HCT116 (cell line): ENCODE measurements around the gene ACSM6. TPM values are rescaled to one million over a fixed set of nuclear protein-coding genes. Genes with fewer than 3 reads are reported as not detected.

Source experiments
- ATAC-seq: fragments of 200-7000 bp; cut with Tn5 transposase; 2 replicates; pipeline ENCODE4 v1.9.1; 2020; ENCODE audit warnings: mild to moderate bottlenecking, moderate library complexity
- BruUV-seq: library from RNA; stranded (reverse); fragments of 400-500 nt; replicated peaks from 2 replicates; lab custom pipeline; 2021; lab: Mats Ljungman, UMichigan
- CTCF ChIA-PET: fragments of 300-600 bp; sonication (Branson Sonifier 250); formaldehyde crosslinking; loops from one replicate; lab custom pipeline; 2021; ENCODE audit warnings: antibody characterized with exemption; lab: Charles Lee
- POLR2A ChIA-PET: fragments of 300-600, 350-600 bp; sonication (Branson Sonifier 250); formaldehyde crosslinking; loops from one replicate; lab custom pipeline; 2021; ENCODE audit warnings: antibody characterized with exemption; lab: Charles Lee
- RAD21 ChIA-PET, 2 experiments: fragments of 300-600 bp; sonication (Branson Sonifier 250); formaldehyde crosslinking; loops; one replicate each; lab custom pipeline; 2023; ENCODE audit warnings: low total read pairs in 2 of 2; ENCODE audit not compliant: uncharacterized antibody in 2 of 2, unreplicated experiment in 2 of 2, low non-redundant PET in 1 of 2; lab: Charles Lee
- DNase-seq: peaks from one replicate; pipeline ENCODE4 v3.0.0-alpha.2; 2010; ENCODE audit warnings: low read depth, low spot score
- H2AFZ ChIP-seq: fragments of 200-600 bp; shearing (Covaris generic), sonication (generic); 2 replicates; pipeline ENCODE4 v1.6.1; 2017; ENCODE audit warnings: low read depth, mixed run types, mixed read lengths, antibody characterized with exemption, low read length; ENCODE audit not compliant: poor library complexity, severe bottlenecking
- H3K27ac ChIP-seq: 2 replicates; pipeline ENCODE4 v1.5.1; 2012; ENCODE audit warnings: low read depth, low read length
- H3K27me3 ChIP-seq: fragments of 200-600 bp; sonication (generic); 2 replicates; pipeline ENCODE4 v1.6.1; 2016; ENCODE audit warnings: mixed run types, low read length, mixed read lengths; ENCODE audit not compliant: insufficient read depth
- H3K36me3 ChIP-seq, 2 experiments: fragments of 200-500 bp in 1 of 2; fragments of 200-600 bp in 1 of 2; sonication (Bioruptor generic) in 1 of 2; sonication (generic) in 1 of 2; 2 replicates each; pipeline versions ENCODE4 v1.5.1 to v1.6.1; 2014 to 2016; ENCODE audit warnings: low read length in 2 of 2, inconsistent platforms in 1 of 2, mixed read lengths in 1 of 2, mixed run types in 1 of 2; ENCODE audit not compliant: insufficient read depth in 2 of 2, control insufficient read depth in 1 of 2
- H3K4me1 ChIP-seq, 2 experiments: fragments of 200-600 bp in 1 of 2; sonication (generic) in 1 of 2; 2 replicates each; pipeline versions ENCODE4 v1.5.1 to v1.6.1; 2012 to 2017; ENCODE audit warnings: low read length in 2 of 2, inconsistent platforms in 1 of 2, mild to moderate bottlenecking in 1 of 2, mixed read lengths in 1 of 2, mixed run types in 1 of 2, moderate library complexity in 1 of 2; ENCODE audit not compliant: insufficient read depth in 2 of 2, control insufficient read depth in 1 of 2
- H3K4me2 ChIP-seq: fragments of 200-600 bp; sonication (generic); 2 replicates; pipeline ENCODE4 v1.6.1; 2017; ENCODE audit warnings: mixed run types, low read length, mixed read lengths
- H3K4me3 ChIP-seq, 2 experiments: fragments of 200-600 bp in 1 of 2; sonication (generic) in 1 of 2; replicated peaks in 1 of 2; 2 replicates each; pipeline ENCODE4 v1.5.1; 2011 to 2016; ENCODE audit warnings: low read length in 2 of 2, control low read depth in 1 of 2, low read depth in 1 of 2, mild to moderate bottlenecking in 1 of 2, mixed read lengths in 1 of 2, mixed run types in 1 of 2
- H3K79me2 ChIP-seq: fragments of 200-600 bp; sonication (generic); 2 replicates; pipeline ENCODE4 v1.6.1; 2017; ENCODE audit warnings: mild to moderate bottlenecking, mixed run types, low read length, moderate library complexity, mixed read lengths; ENCODE audit not compliant: insufficient read depth
- H3K9ac ChIP-seq: fragments of 200-600 bp; sonication (generic); 2 replicates; pipeline ENCODE4 v1.6.1; 2016; ENCODE audit warnings: low read length, mixed read lengths
- H3K9me2 ChIP-seq: fragments of 200-600 bp; sonication (generic), shearing (Covaris generic); 2 replicates; pipeline ENCODE4 v1.6.1; 2017; ENCODE audit warnings: mixed run types, mild to moderate bottlenecking, moderate library complexity; ENCODE audit not compliant: insufficient read depth
- H3K9me3 ChIP-seq, 2 experiments: fragments of 200-500 bp in 1 of 2; fragments of 200-600 bp in 1 of 2; sonication (Bioruptor generic) in 1 of 2; sonication (generic) in 1 of 2; 2 replicates each; pipeline ENCODE4 v1.6.1; 2014 to 2017; ENCODE audit warnings: low read length in 2 of 2, mixed read lengths in 2 of 2, inconsistent platforms in 1 of 2, low read depth in 1 of 2, mild to moderate bottlenecking in 1 of 2, mixed run types in 1 of 2, moderate library complexity in 1 of 2; ENCODE audit not compliant: control insufficient read depth in 1 of 2, insufficient read depth in 1 of 2
- H4K20me1 ChIP-seq: fragments of 200-600 bp; sonication (generic), shearing (Covaris generic); 2 replicates; pipeline ENCODE4 v1.6.1; 2017; ENCODE audit warnings: mixed run types, mild to moderate bottlenecking, moderate library complexity; ENCODE audit not compliant: insufficient read depth
- FOSL1 ChIP-seq: IDR thresholded peaks from 2 replicates; pipeline ENCODE4 v1.6.1; 2012; ENCODE audit warnings: low read depth
- REST ChIP-seq: IDR thresholded peaks from 2 replicates; pipeline ENCODE4 v1.6.1; 2012; ENCODE audit warnings: low read depth
- SP1 ChIP-seq: IDR thresholded peaks from 2 replicates; pipeline ENCODE4 v1.6.1; 2012; ENCODE audit warnings: low read depth
- intact Hi-C: fragments of 100-400 bp; cut with micrococcal nuclease; formaldehyde crosslinking; loops from 2 replicates; pipeline ENCODE4 v1.10.0; 2022
- total RNA-seq: library from RNA; stranded (reverse); gene quantifications from one replicate; pipeline ENCODE4 v1.2.1, GENCODE V29; 2021; ENCODE audit not compliant: unreplicated experiment
- TF ChIP-seq, protein P1 (sequence below), 3 experiments: fragments of 200-600 bp in 1 of 3; sonication (generic) in 1 of 3; IDR thresholded peaks in 2 of 3; conservative IDR thresholded peaks in 1 of 3; 2 replicates each; pipeline ENCODE4 v1.5.1; 2012 to 2017; ENCODE audit warnings: low read depth in 2 of 3, low read length in 2 of 3, antibody characterized with exemption in 1 of 3, borderline replicate concordance in 1 of 3, control low read depth in 1 of 3, mild to moderate bottlenecking in 1 of 3, mixed read lengths in 1 of 3, mixed run types in 1 of 3, moderate library complexity in 1 of 3; ENCODE audit not compliant: insufficient read depth in 1 of 3

ACSM6 gene
- total RNA-seq, 1 experiment from 2014 or later: not detected

- intact Hi-C loops: no loop called here
- no peaks in the 10 kb centered on the region for H3K79me2 ChIP-seq
- no peak for ATAC-seq
- peak overlapping the region; percentile 42 for H3K9ac ChIP-seq
- H4K20me1 ChIP-seq: no peaks in the 10 kb centered on the region
- no TSS peak for BruUV-seq
- DNase-seq: no peak
- H3K4me3 ChIP-seq: peak overlapping the region in 1 of 2 experiments; percentile 6; a peak in 1 of 4 replicates
- ChIA-PET RAD21 (no interaction called here), CTCF (no interaction called here), POLR2A (no interaction called here)
- H3K36me3 ChIP-seq: peaks cover 0 to 3% of the 10 kb centered on the region in 2 experiments; a peak in 1 of 4 replicates
- TF ChIP-seq FOSL1 (peak; percentile 32; the same call in 1 of the 2 replicates), REST (no peak), SP1 (0 out of 2 replicates have a peak, but pooled peaks have one; percentile 29)
- TF ChIP-seq, protein P1, sequence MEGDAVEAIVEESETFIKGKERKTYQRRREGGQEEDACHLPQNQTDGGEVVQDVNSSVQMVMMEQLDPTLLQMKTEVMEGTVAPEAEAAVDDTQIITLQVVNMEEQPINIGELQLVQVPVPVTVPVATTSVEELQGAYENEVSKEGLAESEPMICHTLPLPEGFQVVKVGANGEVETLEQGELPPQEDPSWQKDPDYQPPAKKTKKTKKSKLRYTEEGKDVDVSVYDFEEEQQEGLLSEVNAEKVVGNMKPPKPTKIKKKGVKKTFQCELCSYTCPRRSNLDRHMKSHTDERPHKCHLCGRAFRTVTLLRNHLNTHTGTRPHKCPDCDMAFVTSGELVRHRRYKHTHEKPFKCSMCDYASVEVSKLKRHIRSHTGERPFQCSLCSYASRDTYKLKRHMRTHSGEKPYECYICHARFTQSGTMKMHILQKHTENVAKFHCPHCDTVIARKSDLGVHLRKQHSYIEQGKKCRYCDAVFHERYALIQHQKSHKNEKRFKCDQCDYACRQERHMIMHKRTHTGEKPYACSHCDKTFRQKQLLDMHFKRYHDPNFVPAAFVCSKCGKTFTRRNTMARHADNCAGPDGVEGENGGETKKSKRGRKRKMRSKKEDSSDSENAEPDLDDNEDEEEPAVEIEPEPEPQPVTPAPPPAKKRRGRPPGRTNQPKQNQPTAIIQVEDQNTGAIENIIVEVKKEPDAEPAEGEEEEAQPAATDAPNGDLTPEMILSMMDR (IDR thresholded peaks at IDR 0.05 in 2 of 3, conservative IDR thresholded peaks at IDR 0.05 in 1 of 3; ENCODE audit: borderline replicate concordance in 1 of 3, insufficient read depth in 1 of 3, low read depth in 2 of 3, low read length in 2 of 3): no peak
- no peak overlapping the region for H2AFZ ChIP-seq
- peak overlapping the region; percentile 60 for H3K4me2 ChIP-seq
- H3K27ac ChIP-seq: peak overlapping the region; percentile 38; the same call in 1 of the 2 replicates
- no peaks in the 10 kb centered on the region for H3K27me3 ChIP-seq
- H3K4me1 ChIP-seq: peaks cover 37 to 53% of the 10 kb centered on the region in 2 experiments
- no peaks in the 10 kb centered on the region for H3K9me2 ChIP-seq
- H3K9me3 ChIP-seq: no peaks in the 10 kb centered on the region
These were observed 67.0 kb downstream of the ACSM6 start for GRCh38 chr10:95260909-95261552.
